Liver (tissue), 9 donors: ENCODE results near the gene UNC5B. TPM values are rescaled to one million over a fixed set of nuclear protein-coding genes. Genes with fewer than 3 reads are reported as not detected.

Experiments
- DNase-seq: peaks from one replicate; pipeline ENCODE4 v3.0.0-alpha.2; 2017; ENCODE audit warnings: low spot score
- H3K27ac ChIP-seq, 2 donors: one replicate each; pipeline ENCODE4 v1.7.0; 2013; ENCODE audit warnings: inconsistent platforms in 2 of 2, low read length in 2 of 2, control low read depth in 1 of 2, low read depth in 1 of 2, mild to moderate bottlenecking in 1 of 2
- H3K27me3 ChIP-seq, 4 donors: one replicate each; pipeline versions ENCODE4 v1.6.1 to v1.7.0; 2013; ENCODE audit warnings: low read length in 3 of 4, inconsistent platforms in 1 of 4, mild to moderate bottlenecking in 1 of 4, moderate library complexity in 1 of 4; ENCODE audit not compliant: control insufficient read depth in 4 of 4, insufficient read depth in 4 of 4
- H3K36me3 ChIP-seq, 4 donors: one replicate each; pipeline versions ENCODE4 v1.6.1 to v1.7.0; 2013; ENCODE audit warnings: low read length in 3 of 4, mild to moderate bottlenecking in 3 of 4, low read depth in 1 of 4, moderate library complexity in 1 of 4; ENCODE audit not compliant: control insufficient read depth in 4 of 4, insufficient read depth in 3 of 4
- H3K4me1 ChIP-seq, 4 donors: one replicate each; pipeline versions ENCODE4 v1.6.1 to v1.7.0; 2013; ENCODE audit warnings: low read length in 3 of 4, mild to moderate bottlenecking in 3 of 4, moderate library complexity in 1 of 4; ENCODE audit not compliant: control insufficient read depth in 4 of 4, insufficient read depth in 4 of 4
- H3K4me3 ChIP-seq, 3 donors: one replicate each; pipeline versions ENCODE4 v1.6.1 to v1.7.0; 2013; ENCODE audit warnings: low read length in 3 of 3, control low read depth in 1 of 3, low read depth in 1 of 3, mild to moderate bottlenecking in 1 of 3
- H3K9ac ChIP-seq, 2 donors: one replicate each; pipeline ENCODE4 v1.7.0; 2013; ENCODE audit warnings: low read length in 2 of 2, mild to moderate bottlenecking in 2 of 2, moderate library complexity in 2 of 2, control low read depth in 1 of 2, low read depth in 1 of 2
- H3K9me3 ChIP-seq, 4 donors: one replicate each; pipeline versions ENCODE4 v1.6.1 to v1.7.0; 2013; ENCODE audit warnings: low read length in 3 of 4; ENCODE audit not compliant: control insufficient read depth in 4 of 4
- EGR1 ChIP-seq, 2 donors: IDR thresholded peaks; 2 replicates each; pipeline ENCODE4 v1.6.1; 2016 to 2018; ENCODE audit warnings: antibody characterized with exemption in 2 of 2, low read depth in 2 of 2
- FOXA1 ChIP-seq: IDR thresholded peaks from 2 replicates; pipeline ENCODE4 v1.6.1; 2016; ENCODE audit warnings: antibody characterized with exemption
- FOXA2 ChIP-seq: IDR thresholded peaks from 2 replicates; pipeline ENCODE4 v1.6.1; 2016; ENCODE audit warnings: antibody characterized with exemption
- GABPA ChIP-seq, 2 donors: IDR thresholded peaks in 1 of 2; conservative IDR thresholded peaks in 1 of 2; 2 replicates each; pipeline ENCODE4 v1.6.1; 2016; ENCODE audit warnings: antibody characterized with exemption in 2 of 2, mild to moderate bottlenecking in 1 of 2, moderate library complexity in 1 of 2
- HNF4A ChIP-seq, 2 donors: conservative IDR thresholded peaks; 2 replicates each; pipeline ENCODE4 v1.6.1; 2016; ENCODE audit warnings: antibody characterized with exemption in 2 of 2, mild to moderate bottlenecking in 2 of 2
- HNF4G ChIP-seq: IDR thresholded peaks from 2 replicates; pipeline ENCODE4 v1.6.1; 2016; ENCODE audit warnings: antibody characterized with exemption
- JUND ChIP-seq, 2 donors: IDR thresholded peaks; 2 replicates each; pipeline ENCODE4 v1.6.1; 2016; ENCODE audit warnings: antibody characterized with exemption in 2 of 2
- RAD21 ChIP-seq, 2 donors: IDR thresholded peaks; 2 replicates each; pipeline ENCODE4 v1.6.1; 2016; ENCODE audit warnings: antibody characterized with exemption in 2 of 2, mild to moderate bottlenecking in 2 of 2
- RXRA ChIP-seq, 2 donors: IDR thresholded peaks; 2 replicates each; pipeline ENCODE4 v1.6.1; 2017 to 2018; ENCODE audit warnings: antibody characterized with exemption in 2 of 2, mild to moderate bottlenecking in 1 of 2
- SP1 ChIP-seq: IDR thresholded peaks from 2 replicates; pipeline ENCODE4 v1.6.1; 2018; ENCODE audit warnings: antibody characterized with exemption, mild to moderate bottlenecking
- TAF1 ChIP-seq: conservative IDR thresholded peaks from 2 replicates; pipeline ENCODE4 v1.6.1; 2016; ENCODE audit warnings: antibody characterized with exemption, mild to moderate bottlenecking
- YY1 ChIP-seq: IDR thresholded peaks from 2 replicates; pipeline ENCODE4 v1.6.1; 2016; ENCODE audit warnings: antibody characterized with exemption, mild to moderate bottlenecking
- WGBS: extraction: QIAGEN DNeasy Blood & Tissue Kit; methylation state at CpG from one replicate; pipeline ENCODE4 v1.1.7; 2013; 5-methylcytosine and 5-hydroxymethylcytosine counted together
- polyA plus RNA-seq, 2 donors: library from polyadenylated mRNA; stranded (reverse) in 1 of 2; unstranded in 1 of 2; fragments of 200-250 nt in 1 of 2; fragments of >200 nt in 1 of 2; fragmentation: Nextera tagmentation in 1 of 2; extraction: Ambion mirVana in 1 of 2; gene quantifications; one replicate each; pipeline versions ENCODE4 v1.2.1 to v1.2.3, GENCODE V29; 2013 to 2015
- total RNA-seq, 2 donors: library from RNA; depleted of rRNA; stranded (reverse); fragments of >200 nt; gene quantifications; one replicate each; pipeline ENCODE4 v1.2.3, GENCODE V29; 2014
- TF ChIP-seq, protein P1 (sequence below): IDR thresholded peaks from 2 replicates; pipeline ENCODE4 v1.6.1; 2016; ENCODE audit warnings: antibody characterized with exemption
- TF ChIP-seq, protein P2 (sequence below): fragments of 150-350 bp; IDR thresholded peaks from 2 replicates; pipeline ENCODE4 v1.5.1; 2017; ENCODE audit warnings: improper control_type of control experiment, low read depth, low read length; ENCODE audit not compliant: missing input control
- TF ChIP-seq, protein P3 (sequence below): IDR thresholded peaks from 2 replicates; pipeline ENCODE4 v1.6.1; 2016; ENCODE audit warnings: antibody characterized with exemption, mild to moderate bottlenecking
- TF ChIP-seq, protein P4 (sequence below): IDR thresholded peaks from 2 replicates; pipeline ENCODE4 v1.6.1; 2016; ENCODE audit warnings: antibody characterized with exemption
- TF ChIP-seq, protein P5 (sequence below): IDR thresholded peaks from 2 replicates; pipeline ENCODE4 v1.6.1; 2016; ENCODE audit warnings: antibody characterized with exemption
- donor health status: healthy.
- donor health status: healthy.
- donor health status: healthy.
- donor health status: healthy.
- donor health status: healthy.

UNC5B gene
- total and polyA plus RNA-seq, 4 donors = 0.56 to 1.8 (median 1.3) TPM

DNA sequence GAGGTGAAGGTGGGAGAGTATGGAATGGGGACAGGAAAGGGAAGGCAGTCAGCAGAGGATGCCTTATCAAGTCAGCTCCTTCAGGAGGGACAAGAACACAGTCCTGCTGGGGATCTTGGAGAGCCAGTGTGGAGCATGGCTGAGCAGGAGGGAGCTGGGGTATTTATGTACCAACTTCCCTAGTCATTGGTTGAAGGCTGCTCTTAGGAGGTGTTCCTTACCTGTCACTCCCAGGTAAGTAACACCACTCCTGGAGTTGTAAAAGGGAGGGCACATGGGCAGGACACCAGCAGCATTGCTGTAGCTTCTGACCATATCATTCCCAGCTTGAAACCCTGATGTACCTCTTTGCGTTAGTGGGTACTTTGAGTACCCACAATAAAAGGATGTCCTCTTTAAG lies 136.5 kb downstream of the UNC5B start:
- TF ChIP-seq EGR1 (IDR thresholded peaks at IDR 0.05; ENCODE audit: low read depth in 2 of 2) (no peak), JUND (IDR thresholded peaks at IDR 0.05) (no peak), YY1 (no peak), HNF4G (no peak), SP1 (no peak), HNF4A (conservative IDR thresholded peaks at IDR 0.05) (no peak), TAF1 (no peak), GABPA (IDR thresholded peaks at IDR 0.05 in 1 of 2, conservative IDR thresholded peaks at IDR 0.05 in 1 of 2) (no peak), FOXA1 (no peak), RXRA (IDR thresholded peaks at IDR 0.05) (no peak), FOXA2 (no peak), RAD21 (IDR thresholded peaks at IDR 0.05) (no peak)
- TF ChIP-seq, protein P1, sequence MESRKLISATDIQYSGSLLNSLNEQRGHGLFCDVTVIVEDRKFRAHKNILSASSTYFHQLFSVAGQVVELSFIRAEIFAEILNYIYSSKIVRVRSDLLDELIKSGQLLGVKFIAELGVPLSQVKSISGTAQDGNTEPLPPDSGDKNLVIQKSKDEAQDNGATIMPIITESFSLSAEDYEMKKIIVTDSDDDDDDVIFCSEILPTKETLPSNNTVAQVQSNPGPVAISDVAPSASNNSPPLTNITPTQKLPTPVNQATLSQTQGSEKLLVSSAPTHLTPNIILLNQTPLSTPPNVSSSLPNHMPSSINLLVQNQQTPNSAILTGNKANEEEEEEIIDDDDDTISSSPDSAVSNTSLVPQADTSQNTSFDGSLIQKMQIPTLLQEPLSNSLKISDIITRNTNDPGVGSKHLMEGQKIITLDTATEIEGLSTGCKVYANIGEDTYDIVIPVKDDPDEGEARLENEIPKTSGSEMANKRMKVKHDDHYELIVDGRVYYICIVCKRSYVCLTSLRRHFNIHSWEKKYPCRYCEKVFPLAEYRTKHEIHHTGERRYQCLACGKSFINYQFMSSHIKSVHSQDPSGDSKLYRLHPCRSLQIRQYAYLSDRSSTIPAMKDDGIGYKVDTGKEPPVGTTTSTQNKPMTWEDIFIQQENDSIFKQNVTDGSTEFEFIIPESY = no peak
- TF ChIP-seq, protein P2, sequence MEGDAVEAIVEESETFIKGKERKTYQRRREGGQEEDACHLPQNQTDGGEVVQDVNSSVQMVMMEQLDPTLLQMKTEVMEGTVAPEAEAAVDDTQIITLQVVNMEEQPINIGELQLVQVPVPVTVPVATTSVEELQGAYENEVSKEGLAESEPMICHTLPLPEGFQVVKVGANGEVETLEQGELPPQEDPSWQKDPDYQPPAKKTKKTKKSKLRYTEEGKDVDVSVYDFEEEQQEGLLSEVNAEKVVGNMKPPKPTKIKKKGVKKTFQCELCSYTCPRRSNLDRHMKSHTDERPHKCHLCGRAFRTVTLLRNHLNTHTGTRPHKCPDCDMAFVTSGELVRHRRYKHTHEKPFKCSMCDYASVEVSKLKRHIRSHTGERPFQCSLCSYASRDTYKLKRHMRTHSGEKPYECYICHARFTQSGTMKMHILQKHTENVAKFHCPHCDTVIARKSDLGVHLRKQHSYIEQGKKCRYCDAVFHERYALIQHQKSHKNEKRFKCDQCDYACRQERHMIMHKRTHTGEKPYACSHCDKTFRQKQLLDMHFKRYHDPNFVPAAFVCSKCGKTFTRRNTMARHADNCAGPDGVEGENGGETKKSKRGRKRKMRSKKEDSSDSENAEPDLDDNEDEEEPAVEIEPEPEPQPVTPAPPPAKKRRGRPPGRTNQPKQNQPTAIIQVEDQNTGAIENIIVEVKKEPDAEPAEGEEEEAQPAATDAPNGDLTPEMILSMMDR = no peak
- TF ChIP-seq, protein P3, sequence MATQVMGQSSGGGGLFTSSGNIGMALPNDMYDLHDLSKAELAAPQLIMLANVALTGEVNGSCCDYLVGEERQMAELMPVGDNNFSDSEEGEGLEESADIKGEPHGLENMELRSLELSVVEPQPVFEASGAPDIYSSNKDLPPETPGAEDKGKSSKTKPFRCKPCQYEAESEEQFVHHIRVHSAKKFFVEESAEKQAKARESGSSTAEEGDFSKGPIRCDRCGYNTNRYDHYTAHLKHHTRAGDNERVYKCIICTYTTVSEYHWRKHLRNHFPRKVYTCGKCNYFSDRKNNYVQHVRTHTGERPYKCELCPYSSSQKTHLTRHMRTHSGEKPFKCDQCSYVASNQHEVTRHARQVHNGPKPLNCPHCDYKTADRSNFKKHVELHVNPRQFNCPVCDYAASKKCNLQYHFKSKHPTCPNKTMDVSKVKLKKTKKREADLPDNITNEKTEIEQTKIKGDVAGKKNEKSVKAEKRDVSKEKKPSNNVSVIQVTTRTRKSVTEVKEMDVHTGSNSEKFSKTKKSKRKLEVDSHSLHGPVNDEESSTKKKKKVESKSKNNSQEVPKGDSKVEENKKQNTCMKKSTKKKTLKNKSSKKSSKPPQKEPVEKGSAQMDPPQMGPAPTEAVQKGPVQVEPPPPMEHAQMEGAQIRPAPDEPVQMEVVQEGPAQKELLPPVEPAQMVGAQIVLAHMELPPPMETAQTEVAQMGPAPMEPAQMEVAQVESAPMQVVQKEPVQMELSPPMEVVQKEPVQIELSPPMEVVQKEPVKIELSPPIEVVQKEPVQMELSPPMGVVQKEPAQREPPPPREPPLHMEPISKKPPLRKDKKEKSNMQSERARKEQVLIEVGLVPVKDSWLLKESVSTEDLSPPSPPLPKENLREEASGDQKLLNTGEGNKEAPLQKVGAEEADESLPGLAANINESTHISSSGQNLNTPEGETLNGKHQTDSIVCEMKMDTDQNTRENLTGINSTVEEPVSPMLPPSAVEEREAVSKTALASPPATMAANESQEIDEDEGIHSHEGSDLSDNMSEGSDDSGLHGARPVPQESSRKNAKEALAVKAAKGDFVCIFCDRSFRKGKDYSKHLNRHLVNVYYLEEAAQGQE = no peak
- TF ChIP-seq, protein P4, sequence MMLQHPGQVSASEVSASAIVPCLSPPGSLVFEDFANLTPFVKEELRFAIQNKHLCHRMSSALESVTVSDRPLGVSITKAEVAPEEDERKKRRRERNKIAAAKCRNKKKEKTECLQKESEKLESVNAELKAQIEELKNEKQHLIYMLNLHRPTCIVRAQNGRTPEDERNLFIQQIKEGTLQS = no peak
- TF ChIP-seq, protein P5, sequence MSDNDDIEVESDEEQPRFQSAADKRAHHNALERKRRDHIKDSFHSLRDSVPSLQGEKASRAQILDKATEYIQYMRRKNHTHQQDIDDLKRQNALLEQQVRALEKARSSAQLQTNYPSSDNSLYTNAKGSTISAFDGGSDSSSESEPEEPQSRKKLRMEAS = no peak
- Histone ChIP-seq H3K27ac (no peak overlapping the region), H3K27me3 (no peaks in the 10 kb centered on the region), H3K4me3 (no peak overlapping the region), H3K4me1 (peaks cover 20 to 50% (median 36%) of the 10 kb centered on the region in 4 donors), H3K36me3 (no peaks in the 10 kb centered on the region), H3K9me3 (no peaks in the 10 kb centered on the region), H3K9ac (no peak overlapping the region)
- DNase-seq = no peak
- 95% methylated on average over 1 of the region's 1 CpG for WGBS

DNA sequence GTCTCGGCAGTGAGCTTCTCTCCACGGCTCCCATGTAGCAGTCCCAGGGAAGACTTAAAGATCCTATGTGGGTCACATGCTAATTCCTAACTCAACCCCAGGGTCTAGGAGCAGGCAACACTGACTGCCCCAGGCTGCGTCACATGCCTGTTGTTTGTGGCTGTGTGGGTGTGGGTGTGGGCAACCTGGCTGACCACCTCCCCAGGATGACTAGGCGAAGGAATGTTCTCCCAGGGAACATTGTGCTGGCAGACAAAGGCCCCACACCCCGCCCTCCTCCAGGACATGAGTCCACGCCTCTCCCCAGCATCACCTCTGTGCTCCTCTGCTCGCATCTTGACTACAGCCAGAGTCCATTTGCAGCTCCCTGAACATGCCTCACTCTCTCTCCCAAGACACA lies 137.0 kb downstream of the UNC5B start:
- H3K27me3 ChIP-seq = no peaks in the 10 kb centered on the region
- TF ChIP-seq RAD21 (IDR thresholded peaks at IDR 0.05) = no peak
- TF ChIP-seq, protein P2 = no peak
- peaks cover 15 to 48% (median 35%) of the 10 kb centered on the region in 4 donors for H3K4me1 ChIP-seq
- no peak overlapping the region for H3K27ac ChIP-seq
- no peak overlapping the region for H3K9ac ChIP-seq
- H3K36me3 ChIP-seq = no peaks in the 10 kb centered on the region
- 97% methylated on average over 7 of the region's 7 CpGs for WGBS
- no peak overlapping the region for H3K4me3 ChIP-seq
- no peak for DNase-seq
- H3K9me3 ChIP-seq = no peaks in the 10 kb centered on the region
